ENCODE measurements around the gene HAPLN1.
"Not testable (repeated sequence)": the region's sequence is repeated elsewhere in the genome, so short reads cannot be mapped to it uniquely, and the experiment has no call there.

The HAPLN1 gene

GRCh38 chr5:83720836-83721537 lies at the start of gene HAPLN1:
TSS of gene HAPLN1 (minus strand) at chr5:83720855. CDS start at chr5:83673523, 47,332 bp downstream.
- no peak for DNase-seq (ENCODE audit: low spot score)

DNA sequence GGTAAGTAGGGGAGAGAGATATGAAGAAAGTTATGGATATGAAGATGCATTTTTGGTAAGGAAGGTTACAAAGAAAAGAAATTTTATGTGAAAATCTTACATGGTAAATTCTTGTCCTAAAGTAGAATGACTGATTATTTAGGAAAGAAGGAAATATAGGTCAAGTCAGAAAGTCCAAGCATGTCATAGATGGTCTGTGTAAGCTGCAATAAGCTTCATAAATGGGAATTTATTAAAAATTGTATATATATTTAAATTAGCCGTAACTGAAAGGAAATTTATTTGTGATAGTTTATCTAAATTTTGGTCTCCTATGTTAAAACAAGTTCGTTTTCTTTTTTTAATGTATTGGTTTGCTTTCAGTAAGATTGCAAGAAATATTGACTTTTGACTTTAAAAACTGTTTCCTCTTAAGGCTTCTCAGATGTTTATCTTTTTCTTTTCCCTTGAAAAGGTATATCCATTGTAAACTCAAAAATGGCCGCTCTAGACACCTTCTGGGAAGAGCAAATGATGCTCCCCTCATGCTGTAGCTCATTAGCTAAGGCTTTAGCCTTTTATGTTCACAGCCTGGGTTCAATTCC lies 46.8 kb upstream of the HAPLN1 start:
- DNase-seq (ENCODE audit: low spot score): no peak

DNA sequence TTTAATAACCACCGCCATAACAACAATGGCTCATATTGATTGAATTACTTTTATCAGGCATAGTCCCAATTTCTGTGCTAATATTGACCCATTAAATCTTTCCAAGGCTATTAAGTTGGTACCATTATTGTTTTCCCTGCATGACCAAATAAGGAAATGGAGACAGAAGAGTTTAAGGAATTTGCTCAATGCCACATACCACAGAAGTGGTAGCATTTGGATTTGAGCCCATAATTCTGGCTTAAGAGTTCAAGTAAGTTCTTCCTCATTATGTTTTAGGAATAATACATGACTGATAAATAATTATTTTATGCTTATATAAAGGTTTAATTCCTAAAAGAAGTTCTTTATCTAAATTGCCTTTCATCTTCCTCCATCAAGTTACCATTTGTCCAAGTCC lies 43.4 kb upstream of the HAPLN1 start:
- no peak for DNase-seq (ENCODE audit: low spot score)

GRCh38 chr5:83760579-83760978 lies 39.9 kb upstream of the HAPLN1 start:
- no peak for DNase-seq (ENCODE audit: low spot score)

- no peak for DNase-seq (ENCODE audit: low spot score)
Measured at GRCh38 chr5:83752700-83753099, 32.0 kb upstream of the HAPLN1 start.

GRCh38 chr5:83751201-83751600 lies 30.5 kb upstream of the HAPLN1 start:
- no peak for DNase-seq (ENCODE audit: low spot score)

GRCh38 chr5:83750749-83751148 lies 30.1 kb upstream of the HAPLN1 start:
- no peak for DNase-seq (ENCODE audit: low spot score)

DNA sequence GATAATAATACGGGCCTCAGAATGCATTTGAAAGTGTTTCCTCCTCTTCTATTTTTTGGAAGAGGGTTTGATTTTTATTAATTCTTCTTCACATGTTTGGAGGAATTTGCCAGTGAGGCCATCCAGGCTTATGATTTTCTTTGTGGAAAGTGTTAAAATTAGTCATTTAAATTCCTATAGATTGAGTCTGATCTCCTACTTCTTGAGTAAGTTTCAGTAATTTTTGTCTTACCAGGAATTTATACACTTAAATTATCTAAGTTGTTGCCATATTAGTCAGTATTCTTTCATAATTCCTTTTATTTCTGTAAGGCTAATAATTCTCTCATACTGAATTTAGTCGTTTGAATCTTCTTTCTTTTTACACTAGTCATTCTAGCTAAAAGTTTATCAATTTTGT lies 25.2 kb upstream of the HAPLN1 start:
- no peak for DNase-seq (ENCODE audit: low spot score)

DNA sequence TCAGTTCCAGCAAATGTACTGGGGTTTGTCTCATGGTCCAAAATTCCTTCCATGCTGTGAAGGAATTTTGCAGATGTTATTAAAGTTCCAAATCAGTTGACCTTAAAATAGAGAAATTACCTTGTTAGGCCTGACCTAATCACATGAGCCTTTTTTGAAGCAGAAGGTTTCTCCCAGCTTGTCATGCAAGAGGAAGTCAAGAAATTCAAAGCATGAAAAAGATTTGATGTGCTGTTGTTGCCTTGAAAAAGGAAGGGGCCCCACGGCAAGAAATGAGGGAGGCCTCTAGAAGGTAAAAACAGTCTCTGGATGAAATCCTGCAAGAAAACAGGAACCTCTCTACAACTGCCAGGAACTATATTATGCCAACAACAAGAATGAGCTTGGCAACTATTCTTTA lies 24.2 kb upstream of the HAPLN1 start:
- no peak for DNase-seq (ENCODE audit: low spot score)

- DNase-seq (ENCODE audit: low spot score): no peak
Measured at GRCh38 chr5:83742089-83742488, 21.4 kb upstream of the HAPLN1 start.

DNA sequence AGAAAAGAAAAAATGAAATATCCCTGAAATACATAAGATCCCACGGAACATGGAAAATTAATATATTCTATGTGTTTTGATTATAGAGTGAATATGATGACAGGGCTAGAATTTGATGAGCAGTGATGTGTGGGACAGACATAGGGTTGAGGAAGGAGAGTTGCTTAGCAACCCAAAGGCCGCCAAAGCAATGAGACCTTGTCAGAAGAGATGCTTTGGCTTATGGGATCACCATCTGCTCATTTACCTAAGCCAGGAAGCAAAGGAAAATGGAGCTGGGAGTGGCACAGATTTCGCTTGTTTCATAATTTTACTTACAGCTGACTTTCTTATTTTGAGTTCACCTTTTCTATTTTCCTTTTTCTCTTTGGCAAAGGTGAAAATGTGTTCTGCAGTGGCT lies 20.9 kb upstream of the HAPLN1 start:
- no peak for DNase-seq (ENCODE audit: low spot score)

GRCh38 chr5:83740741-83741140 lies 20.1 kb upstream of the HAPLN1 start:
- no peak for DNase-seq (ENCODE audit: low spot score)

- DNase-seq (ENCODE audit: low spot score): not testable (repeated sequence)
Measured at GRCh38 chr5:83736169-83736568, 15.5 kb upstream of the HAPLN1 start.

GRCh38 chr5:83735058-83735457 lies 14.4 kb upstream of the HAPLN1 start:
- DNase-seq (ENCODE audit: low spot score): not testable (repeated sequence)

DNA sequence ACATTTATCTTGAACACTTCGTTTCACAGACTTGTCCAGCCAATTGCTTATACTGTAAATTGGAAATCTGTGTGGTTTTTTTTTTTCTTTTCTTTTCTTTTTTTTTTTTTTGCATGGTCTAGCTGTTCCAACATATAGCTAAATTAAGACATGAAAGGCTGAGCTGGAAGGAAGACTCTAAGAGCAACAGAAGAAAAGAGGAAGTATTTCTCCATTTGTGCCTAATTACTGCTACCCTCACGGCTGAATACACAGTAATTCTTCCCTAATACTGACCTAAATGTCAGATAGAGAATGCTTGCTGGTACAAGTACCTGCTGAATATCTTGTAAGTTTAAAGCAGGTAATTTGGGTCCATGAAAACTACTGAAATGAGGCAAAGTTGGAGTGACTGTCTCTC lies 11.0 kb upstream of the HAPLN1 start:
- no peak for DNase-seq (ENCODE audit: low spot score)

- DNase-seq (ENCODE audit: low spot score): no peak
Measured at GRCh38 chr5:83729362-83729761, 8.7 kb upstream of the HAPLN1 start.

GRCh38 chr5:83726912-83727311 lies 6.3 kb upstream of the HAPLN1 start:
- DNase-seq (ENCODE audit: low spot score): no peak

DNA sequence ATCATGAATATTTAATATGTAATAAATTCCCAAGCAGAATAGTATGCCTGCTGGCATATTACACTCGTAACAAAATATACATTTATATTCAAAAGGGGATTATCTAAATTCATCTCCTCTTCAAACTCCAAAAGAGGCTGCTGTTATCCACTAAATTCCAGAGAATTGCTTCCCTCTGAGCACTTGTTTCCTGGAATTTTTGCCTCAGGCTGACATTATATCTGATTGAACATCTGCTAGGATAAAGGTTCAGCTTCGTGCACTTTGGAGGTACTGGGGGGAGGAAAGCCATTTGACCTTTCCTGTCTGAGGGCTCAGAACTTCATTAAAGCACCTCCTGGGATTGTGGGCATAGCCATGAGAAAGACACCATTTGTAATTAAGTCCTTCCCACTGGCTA lies 4.3 kb upstream of the HAPLN1 start:
- DNase-seq (ENCODE audit: low spot score): no peak

- no peak for DNase-seq (ENCODE audit: low spot score)
Measured at GRCh38 chr5:83724001-83724400, 3.3 kb upstream of the HAPLN1 start.

DNA sequence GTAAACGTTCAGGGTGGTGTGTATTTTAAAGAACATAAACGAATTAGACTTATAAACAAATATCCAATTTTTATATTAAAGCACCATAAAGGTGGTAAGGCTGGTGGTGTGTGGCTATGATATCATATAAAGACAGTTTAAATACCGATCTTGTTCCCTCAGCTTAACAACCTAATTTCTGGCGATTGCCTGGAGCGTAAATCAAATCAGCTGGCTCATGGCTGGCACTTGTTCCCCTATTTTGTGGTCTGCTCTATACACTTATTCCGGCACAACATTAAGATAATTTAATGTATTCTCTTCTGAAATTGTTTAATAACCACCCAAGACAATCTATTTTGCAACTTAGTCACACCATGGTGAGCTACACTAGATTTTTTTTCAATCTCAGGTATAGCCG lies 2.4 kb upstream of the HAPLN1 start:
- no peak for DNase-seq (ENCODE audit: low spot score)

GRCh38 chr5:83721953-83722901 lies 1.6 kb upstream of the HAPLN1 start:
- DNase-seq (ENCODE audit: low spot score): peak; percentile 70

GRCh38 chr5:83718936-83719495 lies 1.6 kb downstream of the HAPLN1 start:
- DNase-seq (ENCODE audit: low spot score): no peak
